Keratinocyte (primary cell): ENCODE measurements around the gene SDCCAG8.

Experiments used
- EZH2 ChIP-seq: IDR thresholded peaks from one replicate; pipeline ENCODE4 v1.6.1; 2012; ENCODE audit warnings: inconsistent platforms, mild to moderate bottlenecking, low read length, moderate library complexity
- TF ChIP-seq, protein P1 (sequence below), 3 experiments: IDR thresholded peaks in 1 of 3; conservative IDR thresholded peaks in 1 of 3; optimal IDR thresholded peaks in 1 of 3; 2 replicates in 2 of 3; 3 replicates in 1 of 3; pipeline versions ENCODE3 to v1.5.1; 2011; ENCODE audit warnings: low read length in 3 of 3, mild to moderate bottlenecking in 3 of 3, moderate library complexity in 2 of 3, control low read depth in 1 of 3, inconsistent platforms in 1 of 3; ENCODE audit not compliant: insufficient read depth in 2 of 3; ENCODE audit errors: extremely low read depth in 1 of 3

DNA sequence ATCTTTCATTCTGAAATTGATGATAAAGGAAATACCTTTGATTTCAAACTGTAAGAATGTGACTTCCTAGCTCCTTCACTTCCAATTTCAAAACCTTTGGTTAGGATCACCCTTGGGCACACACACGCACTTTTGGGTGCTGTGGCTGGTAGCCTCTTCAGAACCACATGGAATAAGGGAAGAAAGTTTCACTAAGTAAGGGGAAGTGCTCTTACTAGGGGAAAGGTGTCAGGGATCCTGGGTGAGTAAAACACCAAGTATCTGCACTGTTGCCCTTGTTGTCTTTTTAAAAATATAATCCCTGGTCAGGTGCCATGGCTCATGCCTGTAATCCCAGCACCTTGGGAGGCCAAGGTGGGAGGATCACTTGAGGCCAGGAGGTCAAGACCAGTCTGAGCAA lies 132.4 kb downstream of the SDCCAG8 start:
- TF ChIP-seq EZH2 = no peak
- TF ChIP-seq, protein P1, sequence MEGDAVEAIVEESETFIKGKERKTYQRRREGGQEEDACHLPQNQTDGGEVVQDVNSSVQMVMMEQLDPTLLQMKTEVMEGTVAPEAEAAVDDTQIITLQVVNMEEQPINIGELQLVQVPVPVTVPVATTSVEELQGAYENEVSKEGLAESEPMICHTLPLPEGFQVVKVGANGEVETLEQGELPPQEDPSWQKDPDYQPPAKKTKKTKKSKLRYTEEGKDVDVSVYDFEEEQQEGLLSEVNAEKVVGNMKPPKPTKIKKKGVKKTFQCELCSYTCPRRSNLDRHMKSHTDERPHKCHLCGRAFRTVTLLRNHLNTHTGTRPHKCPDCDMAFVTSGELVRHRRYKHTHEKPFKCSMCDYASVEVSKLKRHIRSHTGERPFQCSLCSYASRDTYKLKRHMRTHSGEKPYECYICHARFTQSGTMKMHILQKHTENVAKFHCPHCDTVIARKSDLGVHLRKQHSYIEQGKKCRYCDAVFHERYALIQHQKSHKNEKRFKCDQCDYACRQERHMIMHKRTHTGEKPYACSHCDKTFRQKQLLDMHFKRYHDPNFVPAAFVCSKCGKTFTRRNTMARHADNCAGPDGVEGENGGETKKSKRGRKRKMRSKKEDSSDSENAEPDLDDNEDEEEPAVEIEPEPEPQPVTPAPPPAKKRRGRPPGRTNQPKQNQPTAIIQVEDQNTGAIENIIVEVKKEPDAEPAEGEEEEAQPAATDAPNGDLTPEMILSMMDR (optimal IDR thresholded peaks at IDR 0.05 in 1 of 3, IDR thresholded peaks at IDR 0.05 in 1 of 3, conservative IDR thresholded peaks at IDR 0.05 in 1 of 3; ENCODE audit: extremely low read depth in 1 of 3, insufficient read depth in 2 of 3, low read length in 3 of 3) = no peak
